ENCODE results near the gene FOXP1. TPM values are rescaled to one million over a fixed set of nuclear protein-coding genes. Genes with fewer than 3 reads are reported as not detected.

The FOXP1 gene
- total and polyA plus RNA-seq, 2 of the 13 experiments (the other 11 are each of a cell fraction or from before 2014, with no cell fraction given) = 40.4 to 59.0 TPM

GRCh38 chr3:71064291-71064955 lies 519.1 kb downstream of the FOXP1 start (continued):
- peak; percentile 19; the same call in 1 of the 2 replicates for TF ChIP-seq SRY (CRISPR knock-in tag; IDR thresholded peaks at IDR 0.05)
- TF ChIP-seq SETDB1 (CRISPR knock-in tag; IDR thresholded peaks at IDR 0.05; ENCODE audit: borderline replicate concordance) = no peak
- TF ChIP-seq TOPORS (CRISPR knock-in tag; IDR thresholded peaks at IDR 0.05) = 0 out of 2 replicates have a peak, but pooled peaks have one; percentile 18
- TF ChIP-seq KDM5B (CRISPR knock-in tag; IDR thresholded peaks at IDR 0.05; ENCODE audit: borderline replicate concordance) = 0 out of 2 replicates have a peak, but pooled peaks have one; percentile 32
- TF ChIP-seq HDAC2 (CRISPR knock-in tag; IDR thresholded peaks at IDR 0.05) = 0 out of 2 replicates have a peak, but pooled peaks have one; percentile 8
- TF ChIP-seq CCDC6 (CRISPR knock-in tag; IDR thresholded peaks at IDR 0.05) = no peak
- no peak for TF ChIP-seq MATR3 (CRISPR knock-in tag; IDR thresholded peaks at IDR 0.05)
- peak; percentile 46 for TF ChIP-seq TCF7 (IDR thresholded peaks at IDR 0.05; ENCODE audit: low read depth)
- TF ChIP-seq ZNF747 (CRISPR knock-in tag; IDR thresholded peaks at IDR 0.05; ENCODE audit: borderline replicate concordance) = no peak
- no peak for TF ChIP-seq ZSCAN25 (CRISPR knock-in tag; IDR thresholded peaks at IDR 0.05)
- peak; percentile 46; the same call in 1 of the 2 replicates for TF ChIP-seq PATZ1 (CRISPR knock-in tag; IDR thresholded peaks at IDR 0.05)
- no peak for TF ChIP-seq PRMT3 (CRISPR knock-in tag; IDR thresholded peaks at IDR 0.05; ENCODE audit: borderline replicate concordance, low read depth)
- TF ChIP-seq CSRNP1 (CRISPR knock-in tag; IDR thresholded peaks at IDR 0.05) = 0 out of 2 replicates have a peak, but pooled peaks have one; percentile 1
- TF ChIP-seq NFE2 (CRISPR knock-in tag; IDR thresholded peaks at IDR 0.05) = no peak
- TF ChIP-seq SIN3B (IDR thresholded peaks at IDR 0.05; ENCODE audit: low read length) = no peak
- TF ChIP-seq MXI1 (IDR thresholded peaks at IDR 0.05; ENCODE audit: borderline replicate concordance, low read depth, low read length) = 0 out of 3 replicates have a peak, but pooled peaks have one; percentile 31
- 0 out of 2 replicates have a peak, but pooled peaks have one; percentile 19 for TF ChIP-seq ZNF709 (CRISPR knock-in tag; IDR thresholded peaks at IDR 0.05)
- no peak for TF ChIP-seq SATB2 (CRISPR knock-in tag; IDR thresholded peaks at IDR 0.05)
- no peak for TF ChIP-seq ZNF24 (IDR thresholded peaks at IDR 0.05)
- TF ChIP-seq ZNF362 (CRISPR knock-in tag; IDR thresholded peaks at IDR 0.05; ENCODE audit: borderline replicate concordance) = no peak
- no peak for TF ChIP-seq NONO (IDR thresholded peaks at IDR 0.05)
- TF ChIP-seq NONO (CRISPR knock-in tag; conservative IDR thresholded peaks at IDR 0.05) = no peak
- TF ChIP-seq MEIS1 (CRISPR knock-in tag; IDR thresholded peaks at IDR 0.05; ENCODE audit: borderline replicate concordance) = no peak
- peak; percentile 27; the same call in 1 of the 2 replicates for TF ChIP-seq TBX2 (CRISPR knock-in tag; IDR thresholded peaks at IDR 0.05; ENCODE audit: borderline replicate concordance)
- no peak for TF ChIP-seq ZNF839 (CRISPR knock-in tag; IDR thresholded peaks at IDR 0.05; ENCODE audit: borderline replicate concordance)
- TF ChIP-seq PHF20 (CRISPR knock-in tag; IDR thresholded peaks at IDR 0.05) = no peak
- no peak for TF ChIP-seq ZNF496 (CRISPR knock-in tag; IDR thresholded peaks at IDR 0.05; ENCODE audit: insufficient replicate concordance)
